Mesenchymal stem cell (in vitro differentiated cells and primary cell): ENCODE measurements around the gene GALNT16.
A peak's percentile ranks its signal among the peaks of the same experiment; 100 is the strongest.

ENCODE experiments used
- DNase-seq: peaks from one replicate; pipeline ENCODE4 v3.0.0-alpha.2; 2013
- H2AFZ ChIP-seq: one replicate; pipeline ENCODE4 v1.6.1; 2013; ENCODE audit warnings: low read depth, mild to moderate bottlenecking, control low read depth, inconsistent platforms, low read length, moderate library complexity
- H2AK5ac ChIP-seq: 2 replicates; pipeline ENCODE4 v1.6.1; 2013; ENCODE audit warnings: low read length, moderate library complexity, mild to moderate bottlenecking, inconsistent platforms; ENCODE audit not compliant: severe bottlenecking
- H2BK120ac ChIP-seq: one replicate; pipeline ENCODE4 v1.6.1; 2013; ENCODE audit warnings: low read depth, mild to moderate bottlenecking, inconsistent platforms, low read length, moderate library complexity
- H2BK12ac ChIP-seq, 2 experiments: one replicate each; pipeline ENCODE4 v1.6.1; 2013; ENCODE audit warnings: inconsistent platforms in 2 of 2, low read length in 2 of 2, mild to moderate bottlenecking in 2 of 2, moderate library complexity in 2 of 2, control low read depth in 1 of 2
- H2BK15ac ChIP-seq: one replicate; pipeline ENCODE4 v1.6.1; 2013; ENCODE audit warnings: mild to moderate bottlenecking, low read depth, inconsistent platforms; ENCODE audit not compliant: poor library complexity, severe bottlenecking
- H2BK5ac ChIP-seq: 2 replicates; pipeline ENCODE4 v1.6.1; 2013; ENCODE audit warnings: low read depth, mild to moderate bottlenecking, low read length, control low read depth, inconsistent platforms; ENCODE audit not compliant: poor library complexity, severe bottlenecking
- H3K14ac ChIP-seq, 2 experiments: one replicate each; pipeline ENCODE4 v1.6.1; 2013; ENCODE audit warnings: inconsistent platforms in 2 of 2, low read length in 2 of 2, control low read depth in 1 of 2, mild to moderate bottlenecking in 1 of 2, moderate library complexity in 1 of 2
- H3K18ac ChIP-seq, 2 experiments: one replicate each; pipeline ENCODE4 v1.6.1; 2013; ENCODE audit warnings: inconsistent platforms in 2 of 2, low read length in 2 of 2, control low read depth in 1 of 2, low read depth in 1 of 2, mild to moderate bottlenecking in 1 of 2
- H3K23ac ChIP-seq, 2 experiments: one replicate each; pipeline ENCODE4 v1.6.1; 2013; ENCODE audit warnings: inconsistent platforms in 2 of 2, low read length in 2 of 2, mild to moderate bottlenecking in 2 of 2, moderate library complexity in 2 of 2, control low read depth in 1 of 2
- H3K27ac ChIP-seq: 2 replicates; pipeline ENCODE4 v1.5.1; 2013; ENCODE audit warnings: mild to moderate bottlenecking, moderate library complexity, low read length, control low read depth, inconsistent platforms; ENCODE audit not compliant: poor library complexity, severe bottlenecking
- H3K27me3 ChIP-seq, 2 experiments: 2 replicates each; pipeline versions ENCODE4 v1.6.1 to v1.7.0; 2013; ENCODE audit warnings: low read length in 2 of 2, mild to moderate bottlenecking in 2 of 2, moderate library complexity in 2 of 2, control low read depth in 1 of 2, inconsistent platforms in 1 of 2; ENCODE audit not compliant: control insufficient read depth in 1 of 2, insufficient read depth in 1 of 2
- H3K36me3 ChIP-seq, 2 experiments: 2 replicates each; pipeline versions ENCODE4 v1.6.1 to v1.7.0; 2013; ENCODE audit warnings: low read length in 2 of 2, control low read depth in 1 of 2, inconsistent platforms in 1 of 2, low read depth in 1 of 2, mild to moderate bottlenecking in 1 of 2; ENCODE audit not compliant: insufficient read depth in 2 of 2, control insufficient read depth in 1 of 2
- H3K4ac ChIP-seq, 2 experiments: one replicate each; pipeline ENCODE4 v1.6.1; 2013; ENCODE audit warnings: inconsistent platforms in 2 of 2, low read length in 2 of 2, mild to moderate bottlenecking in 2 of 2, moderate library complexity in 2 of 2, control low read depth in 1 of 2, low read depth in 1 of 2
- H3K4me1 ChIP-seq: 2 replicates; pipeline ENCODE4 v1.6.1; 2013; ENCODE audit warnings: low read depth, low read length, control low read depth; ENCODE audit not compliant: control insufficient read depth, insufficient read depth
- H3K4me2 ChIP-seq: 2 replicates; pipeline ENCODE4 v1.6.1; 2013; ENCODE audit warnings: low read length, mild to moderate bottlenecking, inconsistent platforms; ENCODE audit not compliant: poor library complexity, severe bottlenecking
- H3K4me3 ChIP-seq, 2 experiments: 2 replicates each; pipeline versions ENCODE4 v1.5.1 to v1.7.0; 2013; ENCODE audit warnings: low read length in 2 of 2, mild to moderate bottlenecking in 2 of 2, control low read depth in 1 of 2, low read depth in 1 of 2; ENCODE audit not compliant: insufficient read depth in 1 of 2
- H3K79me1 ChIP-seq: replicated peaks from 2 replicates; pipeline ENCODE4 v1.6.1; 2013; ENCODE audit warnings: mild to moderate bottlenecking, control low read depth, low read length, inconsistent platforms; ENCODE audit not compliant: poor library complexity, severe bottlenecking
- H3K9ac ChIP-seq: 2 replicates; pipeline ENCODE4 v1.7.0; 2013; ENCODE audit warnings: mild to moderate bottlenecking, low read length, moderate library complexity
- H3K9me3 ChIP-seq: 2 replicates; pipeline ENCODE4 v1.7.0; 2013; ENCODE audit warnings: mild to moderate bottlenecking, low read length; ENCODE audit not compliant: control insufficient read depth
- H4K8ac ChIP-seq: one replicate; pipeline ENCODE4 v1.6.1; 2013; ENCODE audit warnings: inconsistent platforms, mild to moderate bottlenecking, low read length, moderate library complexity
- H4K91ac ChIP-seq: one replicate; pipeline ENCODE4 v1.6.1; 2013; ENCODE audit warnings: mild to moderate bottlenecking, low read length, inconsistent platforms
- WGBS: methylation state at CpG from one replicate; pipeline ENCODE4 v1.1.7; 2013; ENCODE audit warnings: mixed read lengths; 5-methylcytosine and 5-hydroxymethylcytosine counted together

The GALNT16 gene

GRCh38 chr14:69226178-69226577 lies 33.8 kb upstream of the GALNT16 start:
- Histone ChIP-seq H3K27ac (no peak overlapping the region), H3K36me3 (peaks cover 5 to 11% of the 10 kb centered on the region in 2 experiments), H3K23ac (no peak overlapping the region), H2AK5ac (no peak overlapping the region), H3K27me3 (no peaks in the 10 kb centered on the region), H4K91ac (no peak overlapping the region), H2AFZ (no peak overlapping the region), H3K4me1 (no peaks in the 10 kb centered on the region), H3K4me3 (no peak overlapping the region), H3K9me3 (no peaks in the 10 kb centered on the region), H2BK5ac (no peak overlapping the region), H3K9ac (no peak overlapping the region), H2BK12ac (no peak overlapping the region), H2BK120ac (no peak overlapping the region), H3K18ac (no peak overlapping the region), H3K14ac (no peak overlapping the region), H4K8ac (no peak overlapping the region), H3K4ac (no peak overlapping the region), H3K79me1 (peaks cover 12% of the 10 kb centered on the region), H3K4me2 (no peak overlapping the region), H2BK15ac (no peak overlapping the region)
- WGBS: 86% methylated on average over 8 of the region's 9 CpGs
- no peak for DNase-seq

GRCh38 chr14:69226736-69227135 lies 33.2 kb upstream of the GALNT16 start:
- H2BK120ac ChIP-seq: no peak overlapping the region
- H3K4me2 ChIP-seq: no peak overlapping the region
- H3K4ac ChIP-seq: no peak overlapping the region
- H3K9ac ChIP-seq: no peak overlapping the region
- H3K79me1 ChIP-seq: peaks cover 10% of the 10 kb centered on the region
- no peak overlapping the region for H3K18ac ChIP-seq
- H3K27ac ChIP-seq: no peak overlapping the region
- H2BK5ac ChIP-seq: no peak overlapping the region
- 88% methylated on average over 1 of the region's 2 CpGs for WGBS
- no peaks in the 10 kb centered on the region for H3K27me3 ChIP-seq
- no peaks in the 10 kb centered on the region for H3K9me3 ChIP-seq
- no peaks in the 10 kb centered on the region for H3K4me1 ChIP-seq
- H3K36me3 ChIP-seq: peaks cover 5 to 15% of the 10 kb centered on the region in 2 experiments
- no peak overlapping the region for H2AK5ac ChIP-seq
- H4K8ac ChIP-seq: no peak overlapping the region
- H2BK15ac ChIP-seq: no peak overlapping the region
- H2BK12ac ChIP-seq: no peak overlapping the region
- no peak overlapping the region for H3K4me3 ChIP-seq
- no peak overlapping the region for H2AFZ ChIP-seq
- H3K23ac ChIP-seq: no peak overlapping the region
- H4K91ac ChIP-seq: no peak overlapping the region
- no peak overlapping the region for H3K14ac ChIP-seq
- peak; percentile 16 for DNase-seq

GRCh38 chr14:69231486-69231885 lies 28.5 kb upstream of the GALNT16 start:
- Histone ChIP-seq H3K4me1 (no peaks in the 10 kb centered on the region), H2AK5ac (no peak overlapping the region), H3K79me1 (peaks cover 6% of the 10 kb centered on the region), H3K23ac (no peak overlapping the region), H3K36me3 (peaks cover 16 to 33% of the 10 kb centered on the region in 2 experiments), H3K9ac (no peak overlapping the region), H3K4me2 (no peak overlapping the region), H3K14ac (no peak overlapping the region), H3K4ac (no peak overlapping the region), H3K18ac (no peak overlapping the region), H3K27me3 (no peaks in the 10 kb centered on the region), H2BK15ac (no peak overlapping the region), H4K91ac (no peak overlapping the region), H4K8ac (no peak overlapping the region), H3K4me3 (no peak overlapping the region), H2BK12ac (no peak overlapping the region), H2BK5ac (no peak overlapping the region), H3K27ac (no peak overlapping the region), H3K9me3 (no peaks in the 10 kb centered on the region), H2AFZ (no peak overlapping the region), H2BK120ac (no peak overlapping the region)
- WGBS: 86% methylated on average over 2 of the region's 2 CpGs
- no peak for DNase-seq

GRCh38 chr14:69232388-69232787 lies 27.6 kb upstream of the GALNT16 start:
- H2BK5ac ChIP-seq: no peak overlapping the region
- no peaks in the 10 kb centered on the region for H3K4me1 ChIP-seq
- no peaks in the 10 kb centered on the region for H3K27me3 ChIP-seq
- no peak overlapping the region for H3K9ac ChIP-seq
- no peak for DNase-seq
- H3K4me2 ChIP-seq: no peak overlapping the region
- peaks cover 23 to 42% of the 10 kb centered on the region in 2 experiments for H3K36me3 ChIP-seq
- H4K8ac ChIP-seq: no peak overlapping the region
- H3K9me3 ChIP-seq: no peaks in the 10 kb centered on the region
- H3K4ac ChIP-seq: no peak overlapping the region
- H3K18ac ChIP-seq: no peak overlapping the region
- no peak overlapping the region for H2AFZ ChIP-seq
- no peak overlapping the region for H2BK120ac ChIP-seq
- no peak overlapping the region for H3K4me3 ChIP-seq
- 97% methylated on average over 2 of the region's 3 CpGs for WGBS
- no peak overlapping the region for H2BK15ac ChIP-seq
- no peak overlapping the region for H2AK5ac ChIP-seq
- no peak overlapping the region for H3K23ac ChIP-seq
- H4K91ac ChIP-seq: no peak overlapping the region
- H2BK12ac ChIP-seq: no peak overlapping the region
- H3K14ac ChIP-seq: no peak overlapping the region
- peaks cover 6% of the 10 kb centered on the region for H3K79me1 ChIP-seq
- H3K27ac ChIP-seq: no peak overlapping the region
